WTC11 (cell line): ENCODE results near the gene PACS1. TPM values are rescaled to one million over a fixed set of nuclear protein-coding genes. Genes with fewer than 3 reads are reported as not detected.

Experiments used
- ATAC-seq: fragments of 200-7000 bp; cut with Tn5 transposase; 2 replicates; pipeline ENCODE4 v1.10.0; 2021; ENCODE audit warnings: mild to moderate bottlenecking, moderate library complexity
- CTCF ChIA-PET: fragments of 300-600 bp; sonication (Branson Sonifier 250); formaldehyde crosslinking; loops from one replicate; lab custom pipeline; 2021; ENCODE audit warnings: antibody characterized with exemption; lab: Charles Lee
- POLR2A ChIA-PET: fragments of 350-600 bp; sonication (Branson Sonifier 250); formaldehyde crosslinking; loops from one replicate; lab custom pipeline; 2021; ENCODE audit warnings: antibody characterized with exemption; lab: Charles Lee
- DNase-seq: peaks from one replicate; pipeline ENCODE4 v3.0.0; 2021; ENCODE audit warnings: low spot score
- H3K27ac Mint-ChIP-seq: 2 replicates; pipeline ENCODE4 v1.8.0; 2021; ENCODE audit warnings: mixed read lengths
- H3K27me3 Mint-ChIP-seq: 2 replicates; pipeline ENCODE4 v1.8.0; 2021; ENCODE audit warnings: low read depth, mild to moderate bottlenecking, moderate library complexity, mixed read lengths
- H3K36me3 Mint-ChIP-seq: 2 replicates; pipeline ENCODE4 v1.8.0; 2021; ENCODE audit warnings: mixed read lengths
- H3K4me1 Mint-ChIP-seq: 2 replicates; pipeline ENCODE4 v1.8.0; 2022; ENCODE audit warnings: mixed read lengths
- H3K4me3 Mint-ChIP-seq: 2 replicates; pipeline ENCODE4 v1.8.0; 2021; ENCODE audit warnings: mild to moderate bottlenecking, moderate library complexity, mixed read lengths
- H3K9me3 Mint-ChIP-seq: 2 replicates; pipeline ENCODE4 v1.8.0; 2021; ENCODE audit warnings: mixed read lengths
- AR ChIP-seq: fragments of 250-450 bp; sonication (Bioruptor Pico); IDR thresholded peaks from 2 replicates; pipeline ENCODE4 v1.9.0; 2021; ENCODE audit warnings: mild to moderate bottlenecking
- ERG ChIP-seq: fragments of 250-450 bp; sonication (Bioruptor Pico); IDR thresholded peaks from 2 replicates; pipeline ENCODE4 v1.8.0; 2021; ENCODE audit warnings: mild to moderate bottlenecking
- FOXJ3 ChIP-seq: sonication (generic); formaldehyde crosslinking; IDR thresholded peaks from 2 replicates; pipeline ENCODE4 v1.9.0; 2021; ENCODE audit warnings: missing genetic modification reagents, mild to moderate bottlenecking, borderline replicate concordance
- GRHL2 ChIP-seq: fragments of 250-450 bp; sonication (Bioruptor Pico); IDR thresholded peaks from 2 replicates; pipeline ENCODE4 v1.8.0; 2022; ENCODE audit warnings: mild to moderate bottlenecking, moderate library complexity; ENCODE audit not compliant: insufficient replicate concordance, severe bottlenecking
- HMGXB4 ChIP-seq: sonication (generic); formaldehyde crosslinking; IDR thresholded peaks from 2 replicates; pipeline ENCODE4 v1.8.1; 2023; ENCODE audit warnings: mild to moderate bottlenecking, moderate library complexity, missing genetic modification reagents
- MAX ChIP-seq: sonication (generic); formaldehyde crosslinking; IDR thresholded peaks from 2 replicates; pipeline ENCODE4 v1.8.0; 2022; ENCODE audit warnings: mild to moderate bottlenecking, missing genetic modification reagents
- NR3C1 ChIP-seq: sonication (generic); formaldehyde crosslinking; conservative IDR thresholded peaks from 2 replicates; pipeline ENCODE4 v1.8.1; 2023; ENCODE audit warnings: low read depth, mild to moderate bottlenecking, missing genetic modification reagents
- OVOL2 ChIP-seq: fragments of 250-450 bp; sonication (Bioruptor Pico); IDR thresholded peaks from 2 replicates; pipeline ENCODE4 v1.9.0; 2021; ENCODE audit warnings: mild to moderate bottlenecking, borderline replicate concordance
- RORB ChIP-seq: fragments of 250-450 bp; sonication (Bioruptor Pico); IDR thresholded peaks from 2 replicates; pipeline ENCODE4 v1.9.0; 2021; ENCODE audit warnings: mild to moderate bottlenecking
- SMAD4 ChIP-seq: sonication (generic); formaldehyde crosslinking; IDR thresholded peaks from 2 replicates; pipeline ENCODE4 v1.8.0; 2022; ENCODE audit warnings: mild to moderate bottlenecking, missing genetic modification reagents
- SP1 ChIP-seq: sonication (generic); formaldehyde crosslinking; conservative IDR thresholded peaks from 2 replicates; pipeline ENCODE4 v1.8.1; 2022; ENCODE audit warnings: missing genetic modification reagents
- USF2 ChIP-seq: sonication (generic); formaldehyde crosslinking; IDR thresholded peaks from 2 replicates; pipeline ENCODE4 v1.8.1; 2023; ENCODE audit warnings: mild to moderate bottlenecking, missing genetic modification reagents, moderate library complexity
- ZNF232 ChIP-seq: sonication (generic); formaldehyde crosslinking; IDR thresholded peaks from 2 replicates; pipeline ENCODE4 v1.8.0; 2022; ENCODE audit warnings: mild to moderate bottlenecking, missing genetic modification reagents
- ZNF396 ChIP-seq: fragments of 250-450 bp; sonication (Bioruptor Pico); IDR thresholded peaks from 2 replicates; pipeline ENCODE4 v1.8.0; 2021; ENCODE audit warnings: mild to moderate bottlenecking, moderate library complexity, borderline replicate concordance
- total RNA-seq: library from RNA; stranded (reverse); gene quantifications from 3 replicates; pipeline ENCODE4 v1.2.3, GENCODE V29; 2021
- TF ChIP-seq, protein P1 (sequence below): fragments of 250-450 bp; sonication (Bioruptor Pico); IDR thresholded peaks from 2 replicates; pipeline ENCODE4 v2.1.2; 2022; ENCODE audit warnings: mild to moderate bottlenecking, moderate library complexity
- TF ChIP-seq, protein P2 (sequence below): sonication (generic); formaldehyde crosslinking; IDR thresholded peaks from 2 replicates; pipeline ENCODE4 v1.8.0; 2022; ENCODE audit warnings: mild to moderate bottlenecking, missing genetic modification reagents
- TF ChIP-seq, protein P3 (sequence below): sonication (generic); formaldehyde crosslinking; IDR thresholded peaks from 2 replicates; pipeline ENCODE4 v1.8.0; 2023; ENCODE audit warnings: mild to moderate bottlenecking, missing genetic modification reagents

PACS1 gene
- total RNA-seq, 1 experiment from 2014 or later, result 34.8 TPM

GRCh38 chr11:66218036-66218435, 148.0 kb downstream of the PACS1 start:
- H3K4me3 Mint-ChIP-seq, result no peak overlapping the region
- H3K9me3 Mint-ChIP-seq, result no peaks in the 10 kb centered on the region
- DNase-seq (no peak), ATAC-seq (no peak)
- no peak overlapping the region for H3K27ac Mint-ChIP-seq
- TF ChIP-seq ZNF232, result no peak
- TF ChIP-seq FOXJ3 (CRISPR knock-in tag), result no peak
- no peak for TF ChIP-seq OVOL2 (CRISPR knock-in tag)
- TF ChIP-seq, protein P1, sequence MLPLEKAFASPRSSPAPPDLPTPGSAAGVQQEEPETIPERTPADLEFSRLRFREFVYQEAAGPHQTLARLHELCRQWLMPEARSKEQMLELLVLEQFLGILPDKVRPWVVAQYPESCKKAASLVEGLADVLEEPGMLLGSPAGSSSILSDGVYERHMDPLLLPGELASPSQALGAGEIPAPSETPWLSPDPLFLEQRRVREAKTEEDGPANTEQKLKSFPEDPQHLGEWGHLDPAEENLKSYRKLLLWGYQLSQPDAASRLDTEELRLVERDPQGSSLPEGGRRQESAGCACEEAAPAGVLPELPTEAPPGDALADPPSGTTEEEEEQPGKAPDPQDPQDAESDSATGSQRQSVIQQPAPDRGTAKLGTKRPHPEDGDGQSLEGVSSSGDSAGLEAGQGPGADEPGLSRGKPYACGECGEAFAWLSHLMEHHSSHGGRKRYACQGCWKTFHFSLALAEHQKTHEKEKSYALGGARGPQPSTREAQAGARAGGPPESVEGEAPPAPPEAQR, result no peak
- no peak for TF ChIP-seq SMAD4 (CRISPR knock-in tag)
- no peak for TF ChIP-seq ERG (CRISPR knock-in tag)
- no peak for TF ChIP-seq NR3C1
- no peak for TF ChIP-seq AR
- no peak for TF ChIP-seq RORB (CRISPR knock-in tag)
- TF ChIP-seq, protein P2, sequence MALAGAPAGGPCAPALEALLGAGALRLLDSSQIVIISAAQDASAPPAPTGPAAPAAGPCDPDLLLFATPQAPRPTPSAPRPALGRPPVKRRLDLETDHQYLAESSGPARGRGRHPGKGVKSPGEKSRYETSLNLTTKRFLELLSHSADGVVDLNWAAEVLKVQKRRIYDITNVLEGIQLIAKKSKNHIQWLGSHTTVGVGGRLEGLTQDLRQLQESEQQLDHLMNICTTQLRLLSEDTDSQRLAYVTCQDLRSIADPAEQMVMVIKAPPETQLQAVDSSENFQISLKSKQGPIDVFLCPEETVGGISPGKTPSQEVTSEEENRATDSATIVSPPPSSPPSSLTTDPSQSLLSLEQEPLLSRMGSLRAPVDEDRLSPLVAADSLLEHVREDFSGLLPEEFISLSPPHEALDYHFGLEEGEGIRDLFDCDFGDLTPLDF (CRISPR knock-in tag), result no peak
- TF ChIP-seq HMGXB4, result no peak
- CTCF ChIA-PET, result no interaction called here
- POLR2A ChIA-PET, result interaction anchor here (0.6 kb wide), 1 partner anchor 10 kb away, joined by 4 read pairs; no protein-coding TSS in a partner anchor
- peaks cover 10% of the 10 kb centered on the region; the same call in 1 of the 2 replicates for H3K36me3 Mint-ChIP-seq
- no peaks in the 10 kb centered on the region for H3K27me3 Mint-ChIP-seq
- H3K4me1 Mint-ChIP-seq, result peaks cover 8% of the 10 kb centered on the region

- no peaks in the 10 kb centered on the region for H3K27me3 Mint-ChIP-seq
- ChIA-PET POLR2A (interaction anchor here (0.6 kb wide), 1 partner anchor 11 kb away, joined by 4 read pairs; no protein-coding TSS in a partner anchor), CTCF (no interaction called here)
- H3K9me3 Mint-ChIP-seq, result no peaks in the 10 kb centered on the region
- peaks cover 8% of the 10 kb centered on the region for H3K4me1 Mint-ChIP-seq
- no peak overlapping the region for H3K4me3 Mint-ChIP-seq
- ATAC-seq (no peak), DNase-seq (no peak)
- H3K27ac Mint-ChIP-seq, result no peak overlapping the region
- peaks cover 10% of the 10 kb centered on the region; the same call in 1 of the 2 replicates for H3K36me3 Mint-ChIP-seq
- TF ChIP-seq GRHL2, result no peak
- no peak for TF ChIP-seq USF2 (CRISPR knock-in tag)
- no peak for TF ChIP-seq ZNF396
- TF ChIP-seq SP1 (CRISPR knock-in tag), result no peak
- TF ChIP-seq, protein P3, sequence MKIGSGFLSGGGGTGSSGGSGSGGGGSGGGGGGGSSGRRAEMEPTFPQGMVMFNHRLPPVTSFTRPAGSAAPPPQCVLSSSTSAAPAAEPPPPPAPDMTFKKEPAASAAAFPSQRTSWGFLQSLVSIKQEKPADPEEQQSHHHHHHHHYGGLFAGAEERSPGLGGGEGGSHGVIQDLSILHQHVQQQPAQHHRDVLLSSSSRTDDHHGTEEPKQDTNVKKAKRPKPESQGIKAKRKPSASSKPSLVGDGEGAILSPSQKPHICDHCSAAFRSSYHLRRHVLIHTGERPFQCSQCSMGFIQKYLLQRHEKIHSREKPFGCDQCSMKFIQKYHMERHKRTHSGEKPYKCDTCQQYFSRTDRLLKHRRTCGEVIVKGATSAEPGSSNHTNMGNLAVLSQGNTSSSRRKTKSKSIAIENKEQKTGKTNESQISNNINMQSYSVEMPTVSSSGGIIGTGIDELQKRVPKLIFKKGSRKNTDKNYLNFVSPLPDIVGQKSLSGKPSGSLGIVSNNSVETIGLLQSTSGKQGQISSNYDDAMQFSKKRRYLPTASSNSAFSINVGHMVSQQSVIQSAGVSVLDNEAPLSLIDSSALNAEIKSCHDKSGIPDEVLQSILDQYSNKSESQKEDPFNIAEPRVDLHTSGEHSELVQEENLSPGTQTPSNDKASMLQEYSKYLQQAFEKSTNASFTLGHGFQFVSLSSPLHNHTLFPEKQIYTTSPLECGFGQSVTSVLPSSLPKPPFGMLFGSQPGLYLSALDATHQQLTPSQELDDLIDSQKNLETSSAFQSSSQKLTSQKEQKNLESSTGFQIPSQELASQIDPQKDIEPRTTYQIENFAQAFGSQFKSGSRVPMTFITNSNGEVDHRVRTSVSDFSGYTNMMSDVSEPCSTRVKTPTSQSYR (CRISPR knock-in tag), result no peak
- TF ChIP-seq MAX, result no peak
Observed at GRCh38 chr11:66218846-66219620, 149.0 kb downstream of the PACS1 start.
